HG03575 (cell line): ENCODE data around the gene R3HDM1.

Experiments
- ATAC-seq: cut with Tn5 transposase; IDR thresholded peaks from one replicate; pipeline ENCODE4 v1.9.1; 2021; ENCODE audit not compliant: unreplicated experiment, insufficient number of reproducible peaks, low FRiP score; ENCODE audit errors: extremely low read depth

The R3HDM1 gene

DNA sequence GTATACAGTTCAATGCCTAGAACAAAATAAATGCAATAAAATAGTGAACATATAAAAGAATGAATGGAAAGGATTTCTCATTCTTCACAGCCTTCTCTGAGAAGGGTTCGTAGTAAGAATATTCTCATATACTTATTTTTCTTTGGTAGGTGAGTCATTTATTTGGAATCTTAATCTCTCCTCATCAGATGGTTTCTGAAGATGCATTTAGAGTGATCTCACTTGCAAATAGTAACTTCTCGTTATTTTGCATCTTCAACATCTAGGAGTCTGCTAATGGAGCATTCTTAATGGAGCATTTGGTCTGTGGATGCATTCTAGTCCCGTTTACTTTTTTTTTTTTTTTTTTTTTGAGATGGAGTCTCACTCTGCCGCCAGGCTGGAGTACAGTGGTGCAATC is 214.3 kb downstream of the R3HDM1 start:
- no peak for ATAC-seq

DNA sequence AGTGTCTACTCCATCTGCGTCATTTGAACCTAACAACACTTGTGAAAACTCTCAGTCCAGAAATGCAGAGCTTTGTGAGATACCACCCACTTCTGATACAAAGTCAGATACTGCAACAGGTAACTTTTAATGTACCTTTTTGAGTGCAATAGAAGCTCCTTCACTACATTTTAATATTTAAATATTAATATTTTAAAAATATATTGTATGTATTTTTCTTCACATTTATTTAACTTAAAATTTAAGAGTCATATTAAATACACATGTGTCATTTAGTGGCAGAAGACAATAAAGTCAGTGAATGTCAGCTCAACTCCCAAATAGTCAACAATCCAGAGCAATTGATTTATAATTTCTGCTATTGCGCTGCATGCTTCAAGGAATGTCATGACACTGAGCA is 224.3 kb downstream of the R3HDM1 start:
- no peak for ATAC-seq

DNA sequence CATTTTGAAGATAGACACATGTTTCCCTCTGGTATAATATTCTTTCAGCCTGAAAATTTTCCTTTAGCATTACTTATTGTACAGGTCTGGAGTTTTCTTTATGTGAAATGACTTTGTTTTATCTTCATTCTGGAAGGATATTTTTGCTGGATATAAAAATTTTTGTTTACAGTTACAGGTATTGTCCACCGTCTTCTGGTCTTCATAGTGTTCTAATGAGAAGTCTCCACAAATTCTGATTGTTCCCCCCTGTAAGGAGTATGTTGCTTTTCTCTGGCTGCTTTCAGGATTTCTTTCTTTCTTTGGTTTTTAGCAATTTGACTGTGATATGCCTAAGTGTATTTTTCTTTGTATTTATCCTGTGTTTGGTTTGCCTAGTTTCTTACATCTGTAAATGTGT is 225.4 kb downstream of the R3HDM1 start:
- ATAC-seq: no peak

DNA sequence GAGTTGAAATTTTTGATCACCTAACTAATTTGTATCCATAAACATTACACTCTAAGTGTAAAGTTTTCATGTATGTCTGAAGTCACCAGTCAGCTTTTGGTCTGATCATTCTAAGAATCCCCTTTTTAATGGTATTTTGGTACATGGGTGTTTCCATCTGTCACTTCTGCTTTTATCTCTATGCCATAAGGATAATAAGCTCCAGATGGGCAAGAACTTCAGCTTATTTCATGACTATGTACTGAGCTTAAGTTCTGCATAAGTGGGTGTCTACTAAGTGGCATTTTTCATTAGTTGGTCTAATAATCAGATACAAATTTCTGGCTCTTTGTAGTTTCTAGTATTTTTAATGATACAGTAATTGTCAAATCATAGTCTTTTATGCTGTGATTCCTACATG is 230.7 kb downstream of the R3HDM1 start:
- ATAC-seq: no peak

DNA sequence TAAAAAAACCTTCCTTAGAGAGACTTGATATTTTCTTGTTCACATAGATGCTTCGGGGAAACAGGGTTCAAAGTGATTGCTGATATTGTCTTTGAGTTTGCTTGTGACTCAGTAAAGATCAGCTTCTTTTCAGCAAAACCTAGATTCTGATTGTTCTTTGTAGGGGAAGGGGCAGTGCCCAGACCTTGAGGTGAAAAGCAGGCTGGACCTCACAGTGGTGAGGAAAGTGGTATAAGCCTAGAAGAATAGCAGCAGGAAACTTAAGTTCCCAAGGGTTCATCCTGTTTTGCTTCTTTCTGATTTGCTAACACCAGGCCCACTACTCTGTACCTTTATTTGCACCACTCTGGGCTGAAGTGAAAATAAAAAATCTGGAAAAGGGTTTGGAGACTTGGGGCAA is 231.2 kb downstream of the R3HDM1 start:
- no peak for ATAC-seq

DNA sequence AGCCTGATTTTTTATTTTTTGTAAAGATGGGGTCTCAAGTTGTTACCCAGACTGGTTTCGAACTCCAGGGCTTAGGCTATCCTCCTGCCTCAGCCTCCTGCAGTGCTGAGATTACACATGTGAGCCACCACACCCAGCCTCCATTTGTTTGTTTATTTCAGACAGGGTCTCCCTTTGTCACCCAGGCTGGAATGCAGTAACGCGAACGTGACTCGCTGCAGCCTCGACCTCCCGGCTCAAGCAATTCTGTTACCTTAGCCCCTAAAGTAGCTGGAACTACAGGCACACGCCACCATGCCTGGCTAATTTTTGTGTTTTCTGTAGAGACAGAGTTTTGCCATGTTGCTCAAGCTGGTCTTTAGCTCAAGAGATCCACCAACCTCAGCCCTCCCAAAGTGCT is 237.6 kb downstream of the R3HDM1 start:
- no peak for ATAC-seq

DNA sequence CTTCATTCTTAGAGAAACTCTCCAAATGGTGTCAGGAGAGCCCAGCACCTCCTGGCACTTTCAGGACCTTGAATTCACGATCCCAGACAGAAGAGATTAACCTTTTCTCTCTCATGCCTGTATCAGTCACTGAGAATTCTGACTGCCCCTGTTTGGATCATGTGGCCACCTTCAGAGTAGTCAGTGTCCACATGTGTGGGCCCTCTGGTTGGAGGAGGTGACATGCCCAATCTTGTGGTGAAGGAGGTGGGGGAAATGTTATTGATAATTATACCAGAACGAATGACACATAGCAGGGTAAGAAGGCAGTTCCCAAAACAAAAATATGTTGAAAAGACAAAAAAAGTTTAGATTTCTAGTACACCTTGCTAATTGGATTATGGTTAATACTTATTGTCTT is 242.0 kb downstream of the R3HDM1 start:
- ATAC-seq: no peak

DNA sequence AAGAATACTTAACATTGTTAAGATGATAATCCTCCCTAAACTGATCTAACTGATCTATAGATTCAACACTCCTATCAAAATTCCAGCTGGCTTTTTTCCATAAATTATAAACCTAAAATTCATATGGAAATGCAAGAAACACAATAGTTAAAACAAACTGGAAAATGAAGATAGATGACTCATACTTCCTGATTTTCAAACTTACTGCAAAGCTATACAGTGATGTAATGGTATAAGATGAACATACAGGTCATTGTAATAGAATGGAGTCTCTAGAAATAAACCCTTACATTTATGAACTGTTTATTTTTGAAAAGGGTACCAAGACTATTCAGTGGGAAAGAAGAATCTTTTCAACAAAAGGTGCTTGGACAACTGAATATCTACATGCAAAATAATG is 242.6 kb downstream of the R3HDM1 start:
- no peak for ATAC-seq
